Kidney epithelial cell (primary cell): ENCODE results near the gene SPATA2. TPM values are rescaled to one million over a fixed set of nuclear protein-coding genes. Genes with fewer than 3 reads are reported as not detected.

ENCODE experiments used
- DNase-seq: peaks from one replicate; pipeline ENCODE4 v3.0.0-alpha.2; 2010; ENCODE audit warnings: low read depth
- H3K27me3 ChIP-seq: 2 replicates; pipeline ENCODE4 v1.6.0; 2011; ENCODE audit warnings: low read length; ENCODE audit not compliant: control insufficient read depth, insufficient read depth
- H3K36me3 ChIP-seq: 2 replicates; pipeline ENCODE4 v1.5.1; 2011; ENCODE audit warnings: low read length; ENCODE audit not compliant: control insufficient read depth, insufficient read depth
- H3K4me3 ChIP-seq: 2 replicates; pipeline ENCODE4 v1.5.1; 2011; ENCODE audit warnings: low read depth, mild to moderate bottlenecking, control low read depth, low read length
- total RNA-seq: library from RNA; depleted of rRNA; stranded (reverse); fragments of >200 nt; gene quantifications from 2 replicates; pipeline ENCODE4 v1.2.3, GENCODE V29; 2015
- TF ChIP-seq, protein P1 (sequence below): IDR thresholded peaks from 2 replicates; pipeline ENCODE4 v1.5.1; 2011; ENCODE audit warnings: mild to moderate bottlenecking, moderate library complexity, low read length, control low read depth, inconsistent platforms; ENCODE audit not compliant: insufficient read depth, poor library complexity, severe bottlenecking

Gene SPATA2
- total RNA-seq, 1 donor from 2014 or later = 3.9 TPM

DNA sequence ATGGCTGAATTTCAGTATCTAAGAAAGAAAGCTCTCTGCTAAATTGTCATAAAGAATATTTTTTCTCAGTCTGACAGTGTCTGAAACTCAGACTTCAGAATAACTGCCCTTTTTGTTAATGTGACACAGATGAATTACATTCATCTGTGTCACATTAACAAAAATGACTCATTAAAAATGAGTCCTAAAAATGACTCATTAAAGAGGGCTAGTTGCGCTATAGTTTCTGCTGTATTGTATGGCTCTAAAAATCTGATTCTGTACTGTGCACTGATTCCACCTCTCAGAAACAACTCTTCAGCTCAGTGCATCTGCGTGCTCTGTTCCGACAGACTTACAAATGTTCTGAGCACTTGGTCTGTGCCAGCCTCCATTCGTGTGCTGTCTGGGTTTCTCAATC lies 35.8 kb upstream of the SPATA2 start:
- H3K27me3 ChIP-seq = no peaks in the 10 kb centered on the region
- no peak overlapping the region for H3K4me3 ChIP-seq
- H3K36me3 ChIP-seq = peaks cover 1% of the 10 kb centered on the region
- TF ChIP-seq, protein P1, sequence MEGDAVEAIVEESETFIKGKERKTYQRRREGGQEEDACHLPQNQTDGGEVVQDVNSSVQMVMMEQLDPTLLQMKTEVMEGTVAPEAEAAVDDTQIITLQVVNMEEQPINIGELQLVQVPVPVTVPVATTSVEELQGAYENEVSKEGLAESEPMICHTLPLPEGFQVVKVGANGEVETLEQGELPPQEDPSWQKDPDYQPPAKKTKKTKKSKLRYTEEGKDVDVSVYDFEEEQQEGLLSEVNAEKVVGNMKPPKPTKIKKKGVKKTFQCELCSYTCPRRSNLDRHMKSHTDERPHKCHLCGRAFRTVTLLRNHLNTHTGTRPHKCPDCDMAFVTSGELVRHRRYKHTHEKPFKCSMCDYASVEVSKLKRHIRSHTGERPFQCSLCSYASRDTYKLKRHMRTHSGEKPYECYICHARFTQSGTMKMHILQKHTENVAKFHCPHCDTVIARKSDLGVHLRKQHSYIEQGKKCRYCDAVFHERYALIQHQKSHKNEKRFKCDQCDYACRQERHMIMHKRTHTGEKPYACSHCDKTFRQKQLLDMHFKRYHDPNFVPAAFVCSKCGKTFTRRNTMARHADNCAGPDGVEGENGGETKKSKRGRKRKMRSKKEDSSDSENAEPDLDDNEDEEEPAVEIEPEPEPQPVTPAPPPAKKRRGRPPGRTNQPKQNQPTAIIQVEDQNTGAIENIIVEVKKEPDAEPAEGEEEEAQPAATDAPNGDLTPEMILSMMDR = no peak
- no peak for DNase-seq

DNA sequence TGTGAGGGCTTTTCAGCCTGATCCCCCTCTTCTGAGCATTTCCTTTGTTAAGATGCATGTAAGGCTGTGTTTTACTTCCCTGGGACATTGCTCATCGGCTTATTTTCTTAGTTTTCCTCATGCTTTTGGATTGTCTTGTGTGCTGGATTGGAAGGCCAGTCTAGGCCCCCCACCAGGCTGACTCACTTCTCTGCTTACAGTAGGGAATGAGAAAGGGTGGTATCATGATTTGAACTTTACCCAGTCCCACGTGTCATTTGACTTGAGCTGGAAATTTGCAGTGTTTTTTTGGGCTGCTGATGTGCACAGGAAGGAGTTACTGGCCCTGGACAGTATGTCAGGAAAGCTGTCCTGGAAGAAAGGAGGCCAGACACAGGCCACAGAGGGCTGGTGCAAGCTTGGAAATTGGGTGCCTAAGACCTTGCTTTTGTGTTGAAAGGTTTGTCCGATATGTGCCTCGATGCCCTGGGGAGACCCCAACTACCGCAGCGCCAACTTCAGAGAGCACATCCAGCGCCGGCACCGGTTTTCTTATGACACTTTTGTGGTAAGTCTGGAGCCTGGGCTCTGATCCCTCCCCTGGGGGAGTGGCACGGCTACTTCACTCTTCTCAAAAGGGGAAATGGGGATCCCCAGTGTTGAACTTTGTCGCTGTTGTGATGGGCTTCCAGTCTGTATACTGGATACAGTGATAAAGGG lies 33.6 kb upstream of the SPATA2 start:
- H3K36me3 ChIP-seq = peaks cover 2% of the 10 kb centered on the region
- DNase-seq = peak; percentile 65
- TF ChIP-seq, protein P1 = no peak
- H3K4me3 ChIP-seq = no peak overlapping the region
- H3K27me3 ChIP-seq = no peaks in the 10 kb centered on the region

DNA sequence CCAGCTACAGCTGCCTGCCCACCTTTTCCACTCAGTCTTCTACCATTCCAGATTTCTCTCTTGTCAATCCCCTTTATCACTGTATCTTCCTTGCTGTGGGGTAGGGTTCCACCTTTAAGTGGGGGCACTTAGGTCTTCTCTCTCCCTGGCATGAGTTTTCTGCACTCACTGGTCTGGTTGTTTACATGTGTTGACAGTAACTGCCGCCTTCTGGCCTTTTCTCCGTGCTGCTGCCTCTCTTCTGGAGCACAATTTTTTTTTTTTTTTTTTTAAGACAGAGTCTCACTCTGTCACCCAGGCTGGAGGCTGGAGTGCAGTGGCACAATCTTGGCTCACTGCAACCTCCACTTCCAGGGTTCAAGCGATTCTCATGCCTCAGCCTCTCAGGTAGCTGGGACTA lies 32.8 kb upstream of the SPATA2 start:
- DNase-seq = no peak
- H3K36me3 ChIP-seq = peaks cover 2% of the 10 kb centered on the region
- H3K27me3 ChIP-seq = no peaks in the 10 kb centered on the region
- TF ChIP-seq, protein P1 = no peak
- H3K4me3 ChIP-seq = no peak overlapping the region

DNA sequence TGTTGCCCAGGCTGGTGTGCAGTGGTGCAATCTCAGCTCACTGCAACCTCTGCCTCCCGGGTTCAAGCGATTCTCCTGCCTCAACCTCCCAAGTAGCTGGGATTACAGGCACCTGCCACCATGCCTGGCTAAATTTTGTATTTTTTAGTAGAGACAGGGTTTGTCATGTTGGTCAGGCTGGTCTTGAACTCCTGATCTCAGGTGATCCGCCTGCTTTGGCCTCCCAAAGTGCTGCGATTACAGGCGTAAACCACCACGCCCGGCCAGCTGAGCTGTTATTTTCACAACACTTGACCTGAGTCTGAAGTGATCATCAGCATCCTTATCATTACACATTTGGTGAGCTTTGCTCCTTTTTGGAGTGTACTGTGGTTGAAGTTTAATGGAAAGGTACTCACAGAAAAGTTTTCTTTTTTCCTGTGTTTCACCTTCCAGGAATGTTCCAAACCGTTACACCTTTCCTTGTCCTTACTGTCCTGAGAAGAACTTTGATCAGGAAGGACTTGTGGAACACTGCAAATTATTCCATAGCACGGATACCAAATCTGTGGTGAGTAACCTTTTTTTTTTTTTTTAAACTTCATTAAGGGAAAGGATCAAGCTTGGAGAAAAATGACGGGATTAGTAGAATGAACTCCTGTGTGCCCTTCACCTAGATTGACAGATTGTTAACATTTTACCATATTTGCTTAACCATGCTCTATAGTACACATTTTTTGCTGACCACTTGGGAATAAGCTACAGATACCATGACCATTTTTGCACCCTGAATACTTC lies 30.6 kb upstream of the SPATA2 start:
- Histone ChIP-seq H3K4me3 (no peak overlapping the region), H3K27me3 (no peaks in the 10 kb centered on the region), H3K36me3 (peaks cover 2% of the 10 kb centered on the region)
- no peak for DNase-seq
- TF ChIP-seq, protein P1 = no peak

DNA sequence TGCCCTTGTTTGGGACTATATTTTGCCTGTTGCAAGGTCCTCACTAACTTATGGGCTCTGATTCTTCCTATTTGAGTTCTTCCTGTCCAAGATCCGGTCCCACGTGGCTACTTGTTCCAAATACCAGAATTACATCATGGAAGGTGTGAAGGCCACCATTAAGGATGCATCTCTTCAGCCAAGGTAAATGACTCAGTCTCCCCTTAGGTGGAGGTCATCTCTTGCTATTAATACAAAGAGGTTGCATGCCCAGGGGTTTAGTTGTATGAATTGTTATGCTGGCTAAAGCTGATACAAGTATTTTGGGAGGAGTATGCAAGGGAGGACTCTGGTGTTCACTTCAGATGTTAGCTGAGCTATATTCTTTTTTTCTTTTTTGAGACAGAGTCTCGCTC lies 30.0 kb upstream of the SPATA2 start:
- DNase-seq = no peak
- TF ChIP-seq, protein P1 = no peak
- Histone ChIP-seq H3K36me3 (peaks cover 1% of the 10 kb centered on the region), H3K27me3 (no peaks in the 10 kb centered on the region), H3K4me3 (no peak overlapping the region)

DNA sequence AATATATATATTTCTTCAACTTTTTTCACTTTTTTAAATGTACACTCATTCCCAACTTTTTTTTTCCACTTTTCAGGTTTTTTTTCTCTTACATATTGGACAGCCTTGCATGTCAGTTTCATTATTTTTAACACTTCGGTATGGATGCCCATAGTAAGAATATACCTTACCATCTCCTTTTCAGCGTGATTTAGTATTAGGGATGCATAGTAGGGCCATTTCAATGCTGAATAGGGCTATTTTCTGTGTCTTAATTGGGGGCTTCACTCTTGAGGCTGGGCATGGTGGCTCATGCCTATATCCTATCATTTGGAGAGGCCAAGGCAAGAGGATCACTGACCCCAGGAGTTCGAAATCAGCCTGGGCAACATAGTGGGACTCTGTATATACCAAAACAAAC lies 27.6 kb upstream of the SPATA2 start:
- peaks cover 1% of the 10 kb centered on the region for H3K36me3 ChIP-seq
- TF ChIP-seq, protein P1 = no peak

More for the DNA sequence above, 27.6 kb upstream of the SPATA2 start:
- Histone ChIP-seq H3K27me3 (no peaks in the 10 kb centered on the region), H3K4me3 (no peak overlapping the region)
- no peak for DNase-seq
